HG02623 (cell line): Measurements from ENCODE around the gene DOK1.

Source experiments
- ATAC-seq: cut with Tn5 transposase; IDR thresholded peaks from one replicate; pipeline ENCODE4 v1.9.1; 2021; ENCODE audit warnings: moderate library complexity; ENCODE audit not compliant: unreplicated experiment

The DOK1 gene

DNA sequence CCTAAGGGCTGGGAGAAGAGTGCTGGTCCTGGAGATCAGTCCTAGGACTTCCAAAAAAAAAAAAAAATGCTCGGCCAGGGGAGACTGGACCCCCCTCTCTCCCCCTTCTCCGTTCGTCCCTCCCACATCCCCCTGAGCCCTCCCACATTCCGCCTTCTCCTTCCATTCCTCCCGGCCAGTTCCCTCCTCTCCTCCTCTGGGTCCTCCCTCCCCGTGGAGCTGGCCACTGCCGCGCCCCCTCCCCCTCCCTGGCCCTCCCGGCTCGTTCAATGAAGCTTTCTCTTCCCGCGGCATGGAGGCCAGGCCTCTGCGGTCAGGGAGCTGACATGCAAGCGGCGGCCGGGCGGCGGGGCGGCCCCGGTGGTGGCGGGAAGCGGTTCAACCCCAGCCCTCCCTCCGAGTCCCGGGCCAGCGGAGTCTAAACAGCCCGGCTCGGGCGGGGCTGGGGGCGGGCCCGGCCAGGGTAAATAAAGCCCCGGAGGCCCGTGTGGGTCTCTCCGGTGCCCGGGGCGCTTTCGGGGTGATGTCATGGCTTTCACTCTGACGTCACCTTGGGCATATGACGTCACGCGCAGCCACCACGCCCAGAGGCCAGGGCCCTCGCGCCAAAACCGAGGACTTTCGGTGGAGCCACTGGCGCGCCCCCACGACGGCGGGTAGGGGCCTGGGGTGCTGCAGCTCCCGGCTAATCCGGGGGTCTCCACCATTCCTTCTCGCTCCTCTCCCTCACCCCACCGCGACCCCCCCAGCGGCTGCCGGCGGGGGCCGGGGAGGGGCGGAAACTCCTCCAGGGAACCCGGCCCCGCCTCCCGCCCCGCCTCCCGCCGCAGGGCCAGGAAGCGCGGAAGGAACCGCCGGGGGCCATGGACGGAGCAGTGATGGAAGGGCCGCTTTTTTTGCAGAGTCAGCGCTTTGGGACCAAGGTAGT lies at the start of gene DOK1, which contains the start of gene LOXL3:
DOK1 (plus strand) TSS at position 829 of the 928 bp plus-strand sequence; CDS start at position 864, 35 bp downstream.
LOXL3 (minus strand) TSS at position 51 of the 928 bp plus-strand sequence. CDS start 1,308 bp downstream, outside the sequence.
- ATAC-seq, result peak; percentile 45

DNA sequence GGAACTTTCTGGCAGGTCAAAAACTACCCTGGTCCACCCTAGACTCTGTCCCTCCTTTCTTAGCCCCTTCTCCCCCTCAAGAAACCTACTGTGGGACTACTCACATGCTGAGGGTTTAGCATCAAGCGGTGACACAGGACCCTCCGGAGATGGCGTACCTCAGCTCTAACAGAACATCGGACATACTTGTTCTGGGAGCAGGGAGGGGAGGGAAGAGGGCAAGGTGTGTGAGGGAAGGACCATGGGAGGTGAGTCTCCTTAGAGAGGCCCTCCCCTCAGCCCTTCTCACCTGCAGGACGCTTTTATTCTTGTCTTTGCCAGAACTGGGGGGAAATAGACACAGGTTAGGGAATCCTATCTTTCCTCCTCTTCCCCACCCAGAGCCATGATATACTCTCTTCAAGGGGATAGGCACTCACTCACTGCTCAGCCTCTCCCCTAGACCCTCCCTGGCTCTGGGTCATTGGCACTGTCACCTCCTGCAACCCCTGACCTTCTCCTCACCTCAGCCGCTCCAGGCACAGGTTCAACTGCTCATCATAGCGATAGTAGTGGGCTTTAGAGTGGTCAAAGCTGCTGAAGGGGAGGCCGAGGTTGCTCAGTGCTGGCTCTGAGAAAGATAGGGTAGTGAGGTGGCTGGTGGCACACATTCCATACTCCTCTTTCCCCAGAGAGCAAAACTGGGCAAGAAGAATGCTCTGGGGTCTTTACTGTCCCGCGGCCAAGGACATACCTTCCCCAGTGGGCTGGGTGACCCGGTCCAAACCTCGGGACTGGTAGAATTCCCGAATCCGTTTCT lies 48.9 kb upstream of the DOK1 start:
- ATAC-seq, result no peak

DNA sequence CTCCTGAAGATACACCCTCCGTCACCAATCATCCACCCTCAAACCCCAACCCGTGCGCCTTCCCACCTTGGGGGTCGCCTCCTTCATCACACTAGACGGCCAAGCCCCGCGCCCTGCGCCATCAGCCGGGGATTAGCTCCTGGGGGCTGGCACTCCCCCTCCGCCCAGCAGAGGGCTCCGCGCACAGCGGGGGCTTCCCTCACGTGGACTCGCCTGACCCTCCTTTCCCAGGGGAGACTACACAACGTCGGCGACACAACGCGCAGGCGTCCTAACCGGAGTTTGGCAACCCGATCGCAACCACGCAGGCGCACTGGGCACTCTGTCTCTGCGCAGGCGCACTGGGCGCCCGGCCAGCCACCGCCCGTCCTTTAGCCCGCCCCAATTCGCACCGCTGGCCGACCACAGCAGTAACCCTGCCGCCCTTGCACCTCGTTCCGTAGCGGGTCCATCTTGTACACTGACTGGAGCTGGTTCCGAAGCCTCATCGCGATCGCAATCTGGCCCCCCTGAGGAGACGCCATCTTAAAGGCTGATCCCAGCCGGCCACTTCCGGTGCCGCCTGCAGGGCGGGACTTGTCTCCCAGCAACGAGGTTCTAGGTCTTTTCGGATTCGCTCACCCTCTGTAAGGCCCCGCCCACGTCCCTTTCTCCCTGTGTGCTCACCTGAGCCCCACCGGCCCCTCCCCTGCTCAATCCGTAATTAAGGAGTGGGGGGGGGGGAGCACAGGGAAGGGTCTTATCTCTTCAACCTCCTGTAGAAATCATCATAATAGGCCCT lies 47.2 kb upstream of the DOK1 start, which contains the start of gene PCGF1:
PCGF1 (minus strand) TSS at position 551 of the 781 bp plus-strand sequence; CDS start at position 524, 27 bp downstream.
- ATAC-seq, result peak; percentile 83

- no peak for ATAC-seq
Measured at GRCh38 chr2:74507926-74508520, 46.5 kb upstream of the DOK1 start.

DNA sequence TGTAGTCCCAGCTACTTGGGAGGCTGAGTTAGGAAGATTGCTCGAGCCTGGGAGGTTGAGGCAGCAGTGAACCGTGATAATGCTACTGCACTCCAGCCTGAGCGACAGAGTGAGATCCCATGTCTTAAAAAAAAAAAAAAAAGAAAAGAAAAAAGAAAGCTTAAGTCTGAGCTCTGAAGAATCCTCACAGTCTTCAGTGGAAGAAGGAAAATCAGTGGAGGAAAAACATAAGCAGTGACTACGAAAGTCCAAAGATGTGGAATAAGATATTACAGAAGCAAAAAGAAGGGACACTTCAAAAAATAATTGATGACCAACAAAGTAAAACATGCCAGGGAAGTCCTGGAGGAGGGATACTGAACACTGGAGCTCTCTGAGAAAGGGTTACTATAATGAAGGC lies 44.2 kb upstream of the DOK1 start:
- no peak for ATAC-seq

DNA sequence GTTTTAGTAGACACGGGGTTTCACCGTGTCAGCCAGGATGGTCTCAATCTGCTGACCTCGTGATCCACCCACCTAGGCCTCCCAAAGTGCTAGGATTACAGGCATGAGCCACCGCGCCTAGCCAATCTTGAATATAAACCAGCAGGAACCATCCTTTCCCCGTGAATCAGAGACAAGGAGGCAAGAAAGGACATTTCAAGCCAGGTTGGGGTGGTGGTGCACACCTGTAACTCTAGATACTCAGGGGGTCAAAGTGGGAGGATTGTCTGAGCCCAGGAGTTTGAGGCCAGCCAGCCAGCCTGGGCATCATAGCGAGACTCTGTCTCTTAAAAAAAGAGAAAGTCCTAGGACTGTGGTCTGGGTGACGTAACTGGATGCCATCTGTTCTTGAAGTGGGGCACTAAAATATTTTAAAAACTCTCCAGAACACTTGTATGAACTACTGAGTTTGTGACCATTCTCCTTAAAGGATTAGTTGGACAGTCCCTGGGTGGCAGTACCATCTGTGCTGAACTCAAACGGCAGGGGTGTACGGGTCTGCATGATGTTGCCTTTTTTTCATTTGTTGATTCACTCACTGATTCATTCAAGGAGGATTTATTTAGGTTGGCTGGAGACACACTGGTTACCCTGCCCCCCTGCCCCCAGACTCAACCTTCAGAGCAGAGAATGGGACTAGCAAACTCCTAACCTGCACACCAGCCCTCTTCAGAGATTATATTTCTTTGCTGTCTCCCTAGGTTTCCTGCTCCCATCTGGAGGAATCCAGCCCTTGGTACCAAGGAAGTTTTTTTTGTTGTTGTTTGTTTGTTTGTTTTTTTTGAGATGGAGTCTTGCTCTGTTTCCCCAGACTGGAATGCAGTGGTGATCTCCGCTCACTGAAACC lies 43.2 kb upstream of the DOK1 start:
- ATAC-seq, result no peak

GRCh38 chr2:74512744-74513604 lies 41.5 kb upstream of the DOK1 start:
- no peak for ATAC-seq

DNA sequence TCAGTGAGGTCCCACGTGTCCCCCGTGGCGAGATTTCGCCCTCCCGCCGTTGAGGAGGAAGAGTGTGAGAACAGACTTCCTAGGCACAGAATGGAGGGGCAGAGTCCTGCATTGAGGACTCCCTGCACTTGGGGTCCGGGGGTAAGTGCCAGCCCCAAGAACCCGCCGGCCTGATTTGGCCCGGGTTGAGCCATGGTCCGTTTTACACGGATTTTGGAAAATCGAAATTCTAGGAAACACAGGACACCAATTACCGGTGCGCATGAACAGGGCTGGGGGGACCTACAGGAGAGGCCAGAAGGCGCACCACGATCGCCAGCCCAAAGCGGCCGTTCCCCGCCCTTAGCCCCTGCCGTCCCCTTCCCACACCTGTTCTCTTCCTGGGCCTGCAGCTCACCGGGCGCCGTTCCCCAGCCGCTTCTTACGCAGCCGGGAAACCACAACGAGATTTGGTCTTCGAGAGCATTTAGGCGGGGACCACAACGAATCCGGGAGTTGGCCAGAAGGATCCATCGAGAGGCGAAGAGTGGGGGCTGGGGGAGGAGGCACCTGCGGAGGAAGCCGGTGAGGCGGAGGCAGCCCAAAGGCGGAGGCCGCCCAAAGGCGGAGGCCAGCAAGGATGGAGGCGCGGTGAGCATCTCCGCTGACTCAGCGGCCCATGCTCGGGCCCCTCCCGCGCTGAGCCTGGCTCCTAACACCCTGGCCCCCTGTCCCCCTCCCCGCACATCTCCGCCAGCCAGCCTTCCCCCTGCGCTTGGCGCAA lies 40.7 kb upstream of the DOK1 start:
- ATAC-seq, result no peak

DNA sequence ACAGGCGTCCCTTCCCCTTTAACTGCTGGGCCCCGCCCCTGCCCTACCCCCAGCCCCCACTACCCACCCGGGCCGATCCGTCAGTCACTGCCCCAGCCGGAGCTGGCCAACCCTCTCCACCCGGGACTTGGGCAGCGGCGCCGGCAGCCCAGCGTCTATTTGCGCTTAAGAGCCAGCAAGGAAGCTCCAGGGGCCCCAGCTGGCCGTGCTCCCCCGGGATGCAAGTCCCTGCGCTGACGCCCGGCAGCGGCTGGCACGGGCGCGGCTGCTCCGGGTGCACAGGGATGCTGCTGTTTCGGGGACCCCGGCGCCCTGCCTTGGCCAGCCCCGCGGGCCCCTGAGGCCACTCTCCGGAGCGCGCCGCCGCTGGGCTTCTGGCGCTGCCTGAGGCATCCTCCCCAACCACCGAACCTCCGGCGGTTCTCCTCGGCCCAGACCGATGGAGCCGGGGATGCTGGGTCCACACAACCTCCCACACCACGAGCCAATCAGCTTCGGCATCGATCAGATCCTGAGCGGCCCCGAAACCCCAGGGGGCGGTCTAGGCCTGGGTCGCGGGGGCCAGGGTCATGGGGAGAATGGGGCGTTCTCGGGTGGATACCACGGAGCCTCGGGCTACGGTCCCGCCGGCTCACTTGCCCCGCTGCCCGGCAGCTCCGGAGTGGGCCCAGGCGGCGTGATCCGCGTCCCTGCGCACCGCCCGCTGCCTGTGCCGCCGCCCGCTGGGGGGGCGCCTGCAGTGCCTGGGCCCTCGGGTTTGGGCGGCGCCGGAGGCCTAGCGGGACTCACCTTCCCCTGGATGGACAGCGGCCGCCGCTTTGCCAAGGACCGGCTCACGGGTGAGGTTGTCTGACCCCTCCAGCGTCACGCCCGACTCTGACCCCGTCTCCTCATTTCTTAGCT lies 39.9 kb upstream of the DOK1 start, which contains the start of gene TLX2:
TLX2 (plus strand) TSS at position 83 of the 903 bp plus-strand sequence; CDS start at position 440, 357 bp downstream.
- no peak for ATAC-seq

- ATAC-seq, result no peak
Measured at GRCh38 chr2:74515271-74515980, 39.1 kb upstream of the DOK1 start.

- no peak for ATAC-seq
Measured at GRCh38 chr2:74515981-74516633, 38.4 kb upstream of the DOK1 start.

DNA sequence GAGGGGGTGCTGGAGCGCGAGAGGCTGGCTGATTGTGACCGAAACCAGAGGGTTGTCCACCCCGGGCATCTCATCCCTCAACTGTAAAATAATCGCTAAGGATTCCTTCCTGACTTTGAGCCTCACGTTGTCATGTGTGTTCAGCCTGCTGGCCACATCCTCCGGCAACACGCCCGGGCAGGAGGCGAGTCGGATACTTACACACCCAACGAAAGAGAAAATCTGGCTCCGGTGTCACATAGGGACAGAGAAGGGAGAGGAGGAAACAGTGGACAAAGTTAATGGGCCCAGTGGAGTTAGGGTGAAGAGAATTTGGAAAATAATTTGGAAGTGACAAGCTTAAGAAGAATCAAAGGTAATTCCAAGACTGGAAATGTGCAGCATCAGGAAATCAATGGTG lies 37.9 kb upstream of the DOK1 start:
- no peak for ATAC-seq

DNA sequence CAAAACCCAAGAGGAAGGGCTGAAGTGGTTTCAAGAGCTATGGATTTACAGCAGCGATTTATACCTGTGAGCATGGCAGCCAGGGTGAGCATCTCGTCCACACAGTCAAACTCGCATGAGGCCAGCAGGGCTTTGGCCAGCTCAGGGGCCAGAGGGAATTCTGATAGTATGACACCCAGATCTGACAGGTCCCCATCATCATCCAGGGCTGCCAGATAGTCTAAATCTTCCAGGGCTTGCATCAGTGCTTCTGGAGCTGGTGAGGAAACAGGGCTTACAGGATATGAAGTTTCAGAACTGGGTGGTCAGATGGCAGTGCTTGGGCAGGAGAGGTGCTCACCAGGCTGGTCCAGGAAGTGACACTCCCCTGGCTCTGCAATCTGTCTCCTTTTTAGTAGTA lies 32.0 kb upstream of the DOK1 start:
- ATAC-seq, result no peak

DNA sequence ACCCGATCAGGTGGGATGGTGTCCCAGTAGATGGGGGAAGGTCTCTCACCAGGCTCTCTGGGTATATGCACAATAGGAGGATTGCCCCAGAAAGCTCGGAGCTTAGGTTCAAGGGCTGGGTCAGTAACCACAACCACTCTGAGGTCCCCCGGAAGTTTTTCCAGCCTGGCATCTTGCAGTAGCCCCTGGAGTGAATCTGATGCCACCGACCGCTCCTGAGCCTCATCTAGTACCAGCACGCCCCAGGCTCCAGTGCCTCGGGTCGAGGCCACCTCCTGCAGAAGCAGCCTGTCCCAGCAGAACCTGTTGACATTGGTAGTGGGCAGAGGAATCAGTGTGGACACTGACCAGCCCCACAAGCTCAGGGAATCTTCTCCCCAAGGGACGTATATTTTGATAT lies 30.5 kb upstream of the DOK1 start:
- no peak for ATAC-seq

DNA sequence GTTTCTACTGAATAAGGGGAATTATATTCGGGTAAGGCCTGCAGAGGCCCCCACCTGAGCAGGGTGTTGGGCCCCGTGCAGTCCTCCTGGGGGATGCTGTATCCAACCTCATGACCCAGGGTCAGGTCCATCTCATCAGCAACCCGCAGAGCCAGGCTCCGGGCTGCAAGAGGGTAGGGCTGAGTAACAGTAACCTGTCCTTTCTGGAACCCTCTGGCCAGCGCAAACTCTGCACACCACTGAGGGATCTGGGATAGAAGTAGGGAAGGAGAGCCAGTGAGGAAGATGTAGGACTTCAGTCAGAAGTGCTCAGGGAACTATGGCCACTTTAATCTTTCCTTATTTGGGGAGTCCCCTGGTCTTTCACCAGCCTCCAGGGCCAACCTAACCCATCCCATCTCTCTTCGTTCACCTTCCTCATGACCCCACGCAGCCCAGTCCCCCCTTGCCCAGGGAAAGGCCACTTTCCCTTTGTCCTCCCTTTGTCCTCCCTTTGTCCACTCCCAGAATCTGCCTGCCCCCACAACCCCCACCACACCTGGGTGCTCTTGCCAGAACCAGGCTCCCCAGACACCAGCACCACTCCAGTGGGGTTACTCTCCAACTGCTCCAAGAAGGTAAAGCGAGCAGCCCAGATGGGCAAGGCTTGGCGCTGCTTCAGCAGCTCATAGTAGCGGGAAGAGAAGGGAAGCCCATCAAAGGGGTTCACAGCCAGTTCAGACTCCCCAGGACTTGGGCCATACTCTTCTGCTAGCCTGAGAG lies 29.4 kb upstream of the DOK1 start:
- ATAC-seq, result no peak
